Limb (tissue), 2 donors: ENCODE measurements around the gene ADAM12.

Source experiments
- DNase-seq, 2 donors: peaks; one replicate each; pipeline ENCODE4 v3.0.0-alpha.2; 2016; ENCODE audit errors: extremely low spot score in 2 of 2

The ADAM12 gene

GRCh38 chr10:126092366-126093215 lies 295.7 kb downstream of the ADAM12 start:
- DNase-seq: no peak

- DNase-seq: no peak
Measured at GRCh38 chr10:126090911-126091728, 297.2 kb downstream of the ADAM12 start.

DNA sequence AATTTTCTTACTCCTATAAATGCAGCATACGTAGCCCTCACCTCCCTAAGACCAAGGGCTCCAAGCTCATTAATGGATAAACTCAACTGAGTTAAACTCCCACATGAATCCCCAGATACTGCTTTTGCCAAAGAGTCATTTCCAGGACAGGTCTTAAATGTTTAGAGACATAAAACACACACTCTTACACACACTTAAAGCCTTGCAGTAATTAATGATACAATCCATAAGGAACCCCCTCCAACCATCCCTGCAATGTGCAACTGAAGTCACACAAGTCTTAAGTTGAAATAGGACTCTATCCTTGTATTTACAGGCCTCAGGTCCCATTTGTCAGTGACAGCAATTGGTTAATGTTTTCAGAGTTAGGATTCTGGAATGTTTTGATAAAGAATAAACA lies 297.8 kb downstream of the ADAM12 start:
- DNase-seq: no peak

- DNase-seq: no peak
Measured at GRCh38 chr10:126087796-126088505, 300.3 kb downstream of the ADAM12 start.

GRCh38 chr10:126087153-126087680 lies 301.1 kb downstream of the ADAM12 start:
- no peak for DNase-seq

DNA sequence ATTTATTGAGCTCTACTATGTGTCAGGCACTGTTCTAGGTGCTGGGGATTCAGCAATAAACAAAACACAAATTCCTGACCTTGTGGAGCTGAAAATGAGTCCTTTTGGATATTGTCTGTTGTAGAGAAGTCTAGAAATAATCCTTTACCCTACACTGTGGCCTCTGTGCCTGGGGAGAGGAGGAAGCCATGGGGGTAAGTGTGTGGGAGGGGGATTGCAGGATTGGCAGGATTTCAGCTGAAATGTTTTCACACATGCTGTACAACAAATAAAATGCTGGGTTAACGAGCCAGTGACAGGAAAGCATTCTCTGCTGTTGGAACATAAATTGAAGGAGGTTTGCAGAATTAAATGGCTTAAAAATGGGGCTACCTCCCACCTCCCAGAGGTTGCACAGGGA lies 302.5 kb downstream of the ADAM12 start:
- no peak for DNase-seq

DNA sequence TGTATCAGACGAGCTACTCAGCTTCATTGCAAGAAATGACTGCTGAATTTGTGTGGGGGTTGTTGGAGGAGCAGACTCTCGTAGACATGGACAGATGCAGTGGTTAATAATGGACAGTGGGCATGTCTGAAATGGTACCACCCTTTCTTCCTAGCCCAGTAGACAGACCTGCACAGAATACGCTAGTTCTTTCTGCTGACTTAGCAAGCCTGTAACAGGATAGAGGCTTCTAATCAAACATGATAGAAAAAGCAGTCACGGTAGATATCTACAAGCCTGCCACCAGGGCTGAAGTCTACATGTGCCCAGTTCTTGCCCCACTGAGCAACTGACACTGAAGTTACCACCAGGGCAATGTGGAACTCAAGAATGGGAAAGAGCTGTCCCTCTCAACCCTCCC lies 303.9 kb downstream of the ADAM12 start:
- no peak for DNase-seq

DNA sequence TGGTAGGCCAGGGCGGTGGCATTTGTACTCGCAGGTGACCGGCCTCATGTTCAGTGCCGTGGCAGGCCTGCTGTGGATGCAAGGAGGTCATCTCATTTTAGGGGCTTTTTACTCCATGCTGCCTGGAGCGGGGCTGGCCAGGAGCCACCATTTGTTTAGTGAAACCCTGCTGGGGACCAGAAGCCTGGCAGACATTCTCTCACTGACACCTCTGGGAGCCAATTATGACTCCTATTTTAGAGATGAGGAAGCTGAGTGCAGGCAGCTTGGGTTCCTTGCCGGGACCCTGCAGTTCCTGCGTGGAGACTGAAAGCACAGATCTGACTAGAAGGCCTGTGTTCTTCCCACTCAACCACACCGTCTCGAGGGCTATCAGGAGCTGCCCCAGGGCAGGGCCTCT lies 305.3 kb downstream of the ADAM12 start:
- DNase-seq: no peak

DNA sequence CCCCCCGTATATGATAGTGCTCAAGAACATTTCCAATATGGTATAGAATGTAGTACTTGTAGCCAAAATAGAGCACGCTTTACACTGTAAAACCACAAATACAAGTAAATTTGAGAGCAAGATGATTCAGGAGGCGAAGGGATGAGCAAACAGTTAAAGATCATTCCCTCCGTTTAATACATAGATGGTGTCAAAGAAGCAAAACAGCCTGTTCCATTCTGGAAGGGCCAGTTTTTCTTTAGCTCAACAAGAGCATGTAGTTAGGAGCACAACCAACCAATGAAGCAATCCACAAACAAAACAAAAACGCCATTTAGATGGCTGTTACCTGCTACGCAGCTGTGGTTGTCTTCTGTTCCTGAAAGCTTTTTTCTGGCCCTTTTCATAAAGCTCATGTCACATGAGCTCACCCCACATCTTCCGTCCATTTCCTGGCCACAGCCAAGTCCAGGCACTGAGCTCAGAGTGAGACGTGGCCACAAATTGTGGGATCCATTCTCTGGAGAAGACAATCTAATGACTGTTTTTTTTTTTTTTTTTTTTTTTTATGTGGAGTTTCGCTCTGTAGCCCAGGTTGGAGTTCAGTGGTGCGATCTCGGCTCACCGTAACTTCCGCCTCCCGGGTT lies 306.3 kb downstream of the ADAM12 start:
- DNase-seq: no peak

GRCh38 chr10:126080879-126081411 lies 307.3 kb downstream of the ADAM12 start:
- DNase-seq: no peak

- DNase-seq: no peak
Measured at GRCh38 chr10:126080291-126080825, 307.9 kb downstream of the ADAM12 start.

GRCh38 chr10:126075009-126075408 lies 313.3 kb downstream of the ADAM12 start:
- DNase-seq: no peak

GRCh38 chr10:126074291-126074690 lies 314.0 kb downstream of the ADAM12 start:
- no peak for DNase-seq

DNA sequence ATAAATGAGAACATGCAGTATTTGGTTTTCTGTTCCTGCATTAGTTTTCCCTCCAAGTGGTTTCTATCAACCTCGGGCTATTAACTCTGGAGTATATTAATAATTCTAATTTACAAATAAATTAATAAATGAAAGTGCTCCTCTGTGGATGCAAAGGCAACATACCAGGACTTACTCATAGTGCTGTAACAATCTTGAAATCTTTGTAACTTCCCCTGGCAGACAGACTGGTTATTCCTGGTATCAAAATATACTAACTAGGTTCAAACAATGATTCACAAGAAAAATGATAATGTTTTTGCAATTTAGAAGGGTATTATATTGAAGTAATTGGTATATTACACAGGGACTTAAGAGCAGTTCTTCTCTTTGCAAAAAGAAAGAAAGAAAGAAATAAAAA lies 314.7 kb downstream of the ADAM12 start:
- no peak for DNase-seq

DNA sequence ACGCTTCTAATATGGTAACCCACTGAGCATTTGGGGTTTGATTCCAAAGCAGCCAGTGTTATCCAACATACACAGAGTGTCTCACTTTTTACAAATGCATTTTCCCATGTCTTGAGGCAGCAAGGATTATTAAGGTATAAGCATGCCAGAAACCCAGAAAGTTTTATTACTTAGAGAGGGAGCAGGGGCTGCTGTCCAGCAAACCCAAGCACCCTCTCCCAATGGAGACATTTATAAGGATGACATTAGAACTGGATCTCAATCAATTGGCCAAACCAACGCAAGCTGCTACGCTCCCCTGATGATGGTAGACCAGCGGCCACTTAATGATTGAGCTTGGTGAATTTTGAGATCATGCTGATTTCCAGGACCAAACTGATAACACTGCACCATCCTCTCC lies 315.7 kb downstream of the ADAM12 start:
- DNase-seq: no peak

GRCh38 chr10:126070476-126071215 lies 317.6 kb downstream of the ADAM12 start:
- DNase-seq: no peak

DNA sequence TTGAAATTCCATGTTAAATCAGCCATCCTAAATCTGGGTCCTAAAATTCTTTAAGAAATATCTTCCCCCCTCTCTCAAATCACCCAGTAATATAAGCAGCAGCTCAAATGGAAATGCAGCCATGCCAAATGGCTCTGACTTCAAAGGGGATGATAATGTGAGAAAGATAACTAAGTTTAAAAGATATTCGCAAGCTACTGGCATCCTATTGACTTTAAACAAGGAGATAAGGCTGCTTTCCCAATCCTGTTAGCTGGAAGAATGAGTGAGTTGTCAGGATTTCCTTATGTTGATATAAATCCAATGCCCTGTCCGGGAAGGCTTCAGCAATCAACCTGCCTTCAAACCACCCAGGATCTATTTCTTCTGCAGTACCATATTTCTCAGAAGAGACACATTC lies 320.0 kb downstream of the ADAM12 start:
- DNase-seq: no peak

DNA sequence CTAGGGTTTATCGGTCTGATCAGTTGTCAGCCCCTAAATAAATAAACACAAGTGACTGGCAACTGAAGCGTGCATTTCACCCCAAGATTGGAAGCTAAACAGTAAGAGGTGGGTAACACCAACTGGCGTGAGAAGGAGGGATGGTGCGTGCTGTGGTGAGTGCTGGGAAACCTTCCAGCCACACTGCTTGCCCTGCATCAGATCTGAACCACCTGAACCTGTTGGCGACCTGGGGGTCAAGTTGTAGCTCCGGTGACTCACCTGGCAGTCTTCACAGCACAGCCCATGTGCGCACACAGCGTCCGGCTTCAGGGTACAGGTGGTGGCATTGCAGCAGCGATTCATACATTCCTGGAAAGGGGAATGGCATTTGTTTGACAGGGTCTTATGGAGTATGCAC lies 321.8 kb downstream of the ADAM12 start:
- no peak for DNase-seq

- DNase-seq: no peak
Measured at GRCh38 chr10:126065751-126066377, 322.4 kb downstream of the ADAM12 start.

GRCh38 chr10:126064512-126064911 lies 323.8 kb downstream of the ADAM12 start:
- DNase-seq: no peak
